Body of pancreas (tissue), 4 donors: ENCODE measurements around the gene PTTG1IP. TPM values are rescaled to one million over a fixed set of nuclear protein-coding genes. Genes with fewer than 3 reads are reported as not detected.
"Not testable (repeated sequence)": the region's sequence is repeated elsewhere in the genome, so short reads cannot be mapped to it uniquely, and the experiment has no call there.

Experiments
- ATAC-seq: fragments of 150-250 bp; one replicate; pipeline ENCODE4 v1.9.1; 2016
- DNase-seq, 4 donors: peaks; one replicate each; pipeline ENCODE4 v3.0.0-alpha.2; 2019
- H3K27ac ChIP-seq, 4 donors: fragments of 200-600 bp; sonication (generic); 1 replicate in 3 of 4; 2 replicates in 1 of 4; pipeline versions ENCODE4 v1.5.1 to v1.6.1; 2016 to 2019; ENCODE audit warnings: mild to moderate bottlenecking in 1 of 4, mixed read lengths in 1 of 4, moderate library complexity in 1 of 4
- H3K27me3 ChIP-seq, 2 donors: fragments of 200-600 bp; sonication (generic); one replicate each; pipeline ENCODE4 v1.6.0; 2016; ENCODE audit warnings: mild to moderate bottlenecking in 1 of 2
- H3K36me3 ChIP-seq, 2 donors: fragments of 200-600 bp; sonication (generic); replicated peaks in 1 of 2; 2 replicates each; pipeline ENCODE4 v1.5.1; 2016; ENCODE audit warnings: low read depth in 2 of 2; ENCODE audit not compliant: insufficient read depth in 1 of 2
- H3K4me1 ChIP-seq: fragments of 200-600 bp; sonication (generic); one replicate; pipeline ENCODE4 v1.6.0; 2016
- H3K4me3 ChIP-seq, 2 donors: fragments of 200-600 bp; sonication (generic); 1 replicate in 1 of 2; 2 replicates in 1 of 2; pipeline ENCODE4 v1.5.1; 2016 to 2019
- H3K9me3 ChIP-seq, 3 donors: fragments of 200-600 bp; sonication (generic); 1 replicate in 2 of 3; 2 replicates in 1 of 3; pipeline ENCODE4 v1.5.1; 2016
- CTCF ChIP-seq, 7 experiments: fragments of 450-650 bp in 4 of 7; fragments of 200-600 bp in 3 of 7; sonication (generic) in 3 of 7; IDR thresholded peaks; one replicate each; pipeline ENCODE4 v1.5.1; 2016 to 2019; ENCODE audit warnings: antibody characterized with exemption in 7 of 7
- POLR2A ChIP-seq, 3 donors: fragments of 450-650 bp; IDR thresholded peaks; one replicate each; pipeline ENCODE4 v1.6.1; 2016; ENCODE audit warnings: antibody characterized with exemption in 3 of 3, mild to moderate bottlenecking in 2 of 3
- WGBS, 2 donors: methylation state at CpG; one replicate each; pipeline ENCODE4 v1.1.5; 2017; 5-methylcytosine and 5-hydroxymethylcytosine counted together
- intact Hi-C: fragments of 100-400 bp; cut with DNase I; formaldehyde crosslinking; loops from one replicate; pipeline ENCODE4 v1.15.1; 2023
- total RNA-seq, 2 donors: library from RNA; depleted of rRNA; stranded (reverse); fragments of >200 nt; gene quantifications; one replicate each; pipeline ENCODE4 v1.1.0, GENCODE V29; 2016

The PTTG1IP gene
- total RNA-seq, 2 donors from 2014 or later, result 71.5 to 106 TPM

DNA sequence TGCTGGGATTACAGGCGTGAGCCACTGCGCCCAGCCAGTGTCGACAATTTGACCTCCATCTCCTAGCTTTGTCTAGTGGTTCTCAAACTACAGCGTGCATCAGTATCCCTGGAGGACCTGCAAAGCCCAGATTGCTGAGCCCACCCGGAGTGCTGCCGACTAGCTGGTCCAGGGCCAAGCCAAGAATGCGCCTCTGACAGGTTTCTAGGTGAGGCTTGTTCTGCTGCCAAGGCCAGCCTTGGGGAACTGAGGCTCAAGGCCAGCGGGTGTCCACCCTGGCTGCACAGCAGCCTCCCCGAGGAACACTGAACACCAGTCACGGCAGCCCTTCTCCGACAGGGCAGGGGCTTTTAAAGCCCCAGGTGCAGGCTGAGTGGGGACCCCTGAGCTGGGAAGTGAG lies 9.8 kb upstream of the PTTG1IP start:
- no peak overlapping the region for H3K4me3 ChIP-seq
- no peaks in the 10 kb centered on the region for H3K27me3 ChIP-seq
- intact Hi-C loops, result no loop called here
- peaks cover 9% of the 10 kb centered on the region for H3K4me1 ChIP-seq
- H3K9me3 ChIP-seq, result no peaks in the 10 kb centered on the region
- DNase-seq, result no peak
- no peak for TF ChIP-seq CTCF (IDR thresholded peaks at IDR 0.05)
- no peak for TF ChIP-seq POLR2A (IDR thresholded peaks at IDR 0.05)
- H3K27ac ChIP-seq, result no peak overlapping the region
- 60 to 61% methylated on average over 1 to 11 of the region's 11 CpGs for WGBS, 2 donors
- no peaks in the 10 kb centered on the region for H3K36me3 ChIP-seq
- ATAC-seq, result no peak

DNA sequence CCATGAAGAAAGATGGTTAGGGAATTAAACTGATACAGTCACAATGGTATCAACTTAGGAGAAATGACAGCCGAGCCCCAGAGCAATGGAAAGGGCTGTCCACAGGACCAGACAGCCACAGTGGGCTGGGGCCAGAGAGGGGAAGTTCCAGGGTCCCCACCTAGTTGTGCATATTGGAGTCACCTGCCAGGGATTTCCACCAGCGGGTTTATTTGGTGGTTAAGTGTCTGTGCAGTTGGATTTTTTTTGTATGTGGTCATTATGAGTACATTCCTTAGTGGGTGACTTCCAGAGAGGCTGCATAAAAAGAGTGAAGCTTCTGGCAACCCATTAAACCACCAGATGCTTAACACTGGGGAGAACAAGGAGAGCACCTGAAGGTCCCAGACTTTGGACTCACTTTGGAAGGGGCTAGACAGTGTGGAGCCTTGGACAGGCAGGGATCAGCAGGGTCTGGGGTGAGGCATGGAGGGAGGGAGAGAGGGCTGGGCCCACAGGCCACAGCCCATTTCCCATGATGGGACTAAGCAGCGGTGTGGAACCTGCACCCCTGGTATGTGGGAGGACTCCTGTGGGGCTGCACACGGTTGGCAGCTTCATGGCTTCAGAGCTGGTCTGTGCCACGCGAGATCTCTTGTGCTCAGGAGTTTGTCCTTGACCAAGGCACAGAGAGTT lies 7.8 kb upstream of the PTTG1IP start:
- no peak for DNase-seq
- intact Hi-C loops, result no loop called here
- Histone ChIP-seq H3K36me3 (no peaks in the 10 kb centered on the region), H3K27ac (peak overlapping the region in 2 of 4 donors; percentile 38 to 71), H3K4me3 (no peak overlapping the region), H3K4me1 (peaks cover 9% of the 10 kb centered on the region), H3K9me3 (no peaks in the 10 kb centered on the region), H3K27me3 (no peaks in the 10 kb centered on the region)
- TF ChIP-seq POLR2A (IDR thresholded peaks at IDR 0.05), result no peak
- no peak for TF ChIP-seq CTCF (IDR thresholded peaks at IDR 0.05)
- 39 to 54% methylated on average over 5 to 6 of the region's 6 CpGs for WGBS, 2 donors
- ATAC-seq, result peak; percentile 23

- Histone ChIP-seq H3K27me3 (no peaks in the 10 kb centered on the region), H3K4me3 (no peak overlapping the region), H3K9me3 (no peaks in the 10 kb centered on the region), H3K36me3 (no peaks in the 10 kb centered on the region), H3K4me1 (peaks cover 9% of the 10 kb centered on the region), H3K27ac (peak overlapping the region in 2 of 4 donors; percentile 38 to 71)
- intact Hi-C loops, result no loop called here
- peak in 1 of 4 donors; percentile 44 for DNase-seq
- no peak for TF ChIP-seq POLR2A (IDR thresholded peaks at IDR 0.05)
- no peak for TF ChIP-seq CTCF (IDR thresholded peaks at IDR 0.05)
- WGBS, 2 donors, result 35% methylated on average over 8 of the region's 8 CpGs
- ATAC-seq, result peak; percentile 4
Measured at GRCh38 chr21:44880405-44881197, 7.1 kb upstream of the PTTG1IP start.

DNA sequence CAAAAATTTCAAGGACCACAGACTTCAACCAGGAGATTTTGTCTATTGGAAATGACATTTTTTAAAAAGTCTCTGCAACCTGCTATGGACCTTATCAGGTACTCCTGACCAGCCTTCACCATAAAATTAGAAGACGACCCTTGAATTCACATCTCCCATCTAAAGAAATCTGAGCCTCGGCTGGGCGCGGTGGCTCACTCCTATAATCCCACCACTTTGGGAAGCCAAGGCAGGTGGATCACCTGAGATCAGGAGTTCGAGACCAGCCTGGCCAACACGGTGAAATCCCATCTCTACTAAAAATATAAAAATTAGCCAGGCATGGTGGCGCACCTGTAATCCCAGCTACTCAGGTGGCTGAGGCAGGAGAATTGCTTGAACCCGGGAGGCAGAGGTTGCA lies 5.7 kb upstream of the PTTG1IP start:
- ATAC-seq, intact Hi-C loops: not testable (repeated sequence)
- peak overlapping the region in 1 of 4 donors; percentile 56 for H3K27ac ChIP-seq

More for the DNA sequence above, 5.7 kb upstream of the PTTG1IP start:
- H3K4me3 ChIP-seq, H3K27me3 ChIP-seq, DNase-seq, H3K9me3 ChIP-seq, H3K36me3 ChIP-seq: not testable (repeated sequence)
- WGBS, 2 donors, result 82 to 92% methylated on average over 7 to 8 of the region's 8 CpGs
- H3K4me1 ChIP-seq, result peaks cover 22% of the 10 kb centered on the region
